IMR-90 (cell line): ENCODE results near the gene YBX2. TPM values are rescaled to one million over a fixed set of nuclear protein-coding genes. Genes with fewer than 3 reads are reported as not detected.

ENCODE experiments used
- ATAC-seq: fragments of 200-7000 bp; cut with Tn5 transposase; 2 replicates; pipeline ENCODE4 v1.9.1; 2020; ENCODE audit warnings: low read depth, mild to moderate bottlenecking, moderate library complexity
- BruUV-seq: library from RNA; stranded (reverse); fragments of 400-500 nt; replicated peaks from 2 replicates; lab custom pipeline; 2021; lab: Mats Ljungman, UMichigan
- CTCF ChIA-PET: fragments of 300-600 bp; formaldehyde crosslinking; extraction: SDS; loops from one replicate; lab custom pipeline; 2021; ENCODE audit warnings: antibody characterized with exemption; lab: Yijun Ruan, JAX
- POLR2A ChIA-PET: fragments of 300-600 bp; sonication (Branson Sonifier 250); formaldehyde crosslinking; loops from one replicate; lab custom pipeline; 2022; ENCODE audit warnings: antibody characterized with exemption; ENCODE audit not compliant: unreplicated experiment; lab: Charles Lee
- DNase-seq: peaks from one replicate; pipeline ENCODE4 v3.0.0; 2013
- H2AFZ ChIP-seq: replicated peaks from 2 replicates; pipeline ENCODE3; 2013; ENCODE audit warnings: low read length, mild to moderate bottlenecking; ENCODE audit not compliant: poor library complexity
- H2AK5ac ChIP-seq: 2 replicates; pipeline ENCODE4 v1.6.1; 2013; ENCODE audit warnings: low read depth, low read length, inconsistent platforms
- H2AK9ac ChIP-seq: replicated peaks from 2 replicates; pipeline ENCODE3; 2013; ENCODE audit warnings: mild to moderate bottlenecking, low read depth, low read length, moderate library complexity; ENCODE audit not compliant: poor library complexity
- H2BK120ac ChIP-seq: 2 replicates; pipeline ENCODE4 v1.6.1; 2013; ENCODE audit warnings: low read depth, low read length, inconsistent platforms
- H2BK15ac ChIP-seq: 3 replicates; pipeline ENCODE4 v1.6.1; 2013; ENCODE audit warnings: low read depth, low read length, inconsistent platforms
- H2BK20ac ChIP-seq: 2 replicates; pipeline ENCODE4 v1.6.1; 2013; ENCODE audit warnings: low read depth, mild to moderate bottlenecking, inconsistent platforms, low read length, moderate library complexity
- H2BK5ac ChIP-seq: 2 replicates; pipeline ENCODE4 v1.6.1; 2013; ENCODE audit warnings: mild to moderate bottlenecking, low read depth, low read length, inconsistent platforms; ENCODE audit not compliant: poor library complexity, severe bottlenecking
- H3K14ac ChIP-seq: replicated peaks from 2 replicates; pipeline ENCODE4 v1.6.1; 2013; ENCODE audit warnings: low read depth, low read length, inconsistent platforms
- H3K18ac ChIP-seq: 2 replicates; pipeline ENCODE4 v1.6.1; 2013; ENCODE audit warnings: low read depth, low read length, control low read depth
- H3K23ac ChIP-seq: 2 replicates; pipeline ENCODE4 v1.6.1; 2013; ENCODE audit warnings: low read depth, low read length, inconsistent platforms
- H3K27ac ChIP-seq: 2 replicates; pipeline ENCODE4 v1.5.1; 2013; ENCODE audit warnings: mild to moderate bottlenecking, control low read depth, low read length; ENCODE audit not compliant: insufficient read depth
- H3K27me3 ChIP-seq: 2 replicates; pipeline ENCODE4 v1.6.1; 2013; ENCODE audit warnings: low read length; ENCODE audit not compliant: control insufficient read depth, insufficient read depth
- H3K36me3 ChIP-seq: 2 replicates; pipeline ENCODE4 v1.6.1; 2013; ENCODE audit warnings: low read length, mixed read lengths; ENCODE audit not compliant: control insufficient read depth, insufficient read depth
- H3K4ac ChIP-seq: 2 replicates; pipeline ENCODE4 v1.6.1; 2013; ENCODE audit warnings: low read depth, low read length, inconsistent platforms
- H3K4me1 ChIP-seq: 2 replicates; pipeline ENCODE4 v1.6.1; 2013; ENCODE audit warnings: low read length, mixed read lengths; ENCODE audit not compliant: control insufficient read depth, insufficient read depth
- H3K4me2 ChIP-seq: 2 replicates; pipeline ENCODE4 v1.6.1; 2013; ENCODE audit warnings: low read depth, mild to moderate bottlenecking, control low read depth, low read length, moderate library complexity
- H3K4me3 ChIP-seq: 2 replicates; pipeline ENCODE4 v1.5.1; 2013; ENCODE audit warnings: low read depth, mild to moderate bottlenecking, control low read depth, low read length, moderate library complexity; ENCODE audit not compliant: insufficient read depth
- H3K56ac ChIP-seq: 2 replicates; pipeline ENCODE4 v1.6.1; 2013; ENCODE audit warnings: low read length, inconsistent platforms; ENCODE audit not compliant: insufficient read depth; ENCODE audit errors: extremely low read depth
- H3K79me1 ChIP-seq, 2 experiments: 2 replicates each; pipeline ENCODE4 v1.6.1; 2013; ENCODE audit warnings: low read length in 2 of 2, inconsistent platforms in 1 of 2, low read depth in 1 of 2
- H3K9ac ChIP-seq: 2 replicates; pipeline ENCODE4 v1.6.1; 2013; ENCODE audit warnings: low read depth, low read length, control low read depth
- H3K9me1 ChIP-seq: 2 replicates; pipeline ENCODE4 v1.6.1; 2013; ENCODE audit warnings: low read length, inconsistent platforms; ENCODE audit not compliant: insufficient read depth
- H3K9me3 ChIP-seq: 2 replicates; pipeline ENCODE4 v1.6.1; 2013; ENCODE audit warnings: low read length; ENCODE audit not compliant: control insufficient read depth, insufficient read depth
- H4K20me1 ChIP-seq: 2 replicates; pipeline ENCODE4 v1.6.1; 2013; ENCODE audit warnings: low read length, inconsistent platforms; ENCODE audit not compliant: insufficient read depth
- H4K5ac ChIP-seq: 2 replicates; pipeline ENCODE4 v1.6.1; 2013; ENCODE audit warnings: mild to moderate bottlenecking, low read depth, low read length, control low read depth
- H4K8ac ChIP-seq, 2 experiments: 2 replicates each; pipeline ENCODE4 v1.6.1; 2013; ENCODE audit warnings: low read depth in 2 of 2, low read length in 2 of 2, control low read depth in 1 of 2, inconsistent platforms in 1 of 2
- H4K91ac ChIP-seq: 2 replicates; pipeline ENCODE4 v1.6.1; 2013; ENCODE audit warnings: low read depth, low read length, inconsistent platforms; ENCODE audit not compliant: insufficient read depth
- BHLHE40 ChIP-seq: fragments of 150-350 bp; IDR thresholded peaks from 2 replicates; pipeline ENCODE4 v1.6.1; 2016; ENCODE audit warnings: mild to moderate bottlenecking, low read depth, low read length
- ELK1 ChIP-seq: fragments of 150-350 bp; IDR thresholded peaks from 2 replicates; pipeline ENCODE4 v1.6.1; 2016; ENCODE audit warnings: low read depth, mild to moderate bottlenecking, low read length, moderate library complexity, borderline replicate concordance
- MAZ ChIP-seq: IDR thresholded peaks from 2 replicates; pipeline ENCODE4 v1.6.1; 2012; ENCODE audit warnings: low read depth, mild to moderate bottlenecking, low read length, improper control_type of control experiment, moderate library complexity, borderline replicate concordance
- RAD21 ChIP-seq: IDR thresholded peaks from 2 replicates; pipeline ENCODE4 v1.6.1; 2012; ENCODE audit warnings: low read length, improper control_type of control experiment
- RCOR1 ChIP-seq: IDR thresholded peaks from 2 replicates; pipeline ENCODE4 v1.6.1; 2012; ENCODE audit warnings: mild to moderate bottlenecking, low read length, improper control_type of control experiment; ENCODE audit not compliant: insufficient replicate concordance
- SMC3 ChIP-seq: fragments of 150-350 bp; IDR thresholded peaks from 2 replicates; pipeline ENCODE4 v1.6.1; 2016; ENCODE audit warnings: low read depth, mild to moderate bottlenecking, antibody characterized with exemption, low read length, moderate library complexity
- WGBS, 2 experiments: methylation state at CpG; one replicate each; pipeline versions ENCODE4 v1.1.5 to v1.1.7; 2013; ENCODE audit warnings: missing lambda C conversion rate in 2 of 2; ENCODE audit not compliant: insufficient read length in 1 of 2; ENCODE audit errors: extremely low coverage in 2 of 2; 5-methylcytosine and 5-hydroxymethylcytosine counted together
- dilution Hi-C: fragments of 300-500 bp; cut with HindIII; formaldehyde crosslinking; loops from one replicate; pipeline ENCODE4 v1.14.3; 2018; ENCODE audit warnings: low sequenced_read_pairs; ENCODE audit not compliant: unreplicated experiment
- in situ Hi-C: fragments of 300-500 bp; cut with MboI; formaldehyde crosslinking; loops from 3 replicates; pipeline ENCODE4 v1.14.3; 2019; ENCODE audit warnings: low sequenced_read_pairs, inconsistent platforms, mixed read lengths
- intact Hi-C: fragments of 100-400 bp; cut with micrococcal nuclease; formaldehyde crosslinking; loops from 2 replicates; pipeline ENCODE4 v1.10.0; 2022
- polyA plus RNA-seq, 3 experiments: library from polyadenylated mRNA; depleted of rRNA; stranded (reverse); fragments of >200 nt; gene quantifications; 2 replicates each; pipeline ENCODE4 v1.2.3, GENCODE V29; 2012; ENCODE audit warnings: low replicate concordance in 1 of 3
- total RNA-seq: library from RNA; depleted of rRNA; stranded (reverse); fragments of >200 nt; gene quantifications from 2 replicates; pipeline ENCODE4 v1.2.3, GENCODE V29; 2012

Gene YBX2
- total and polyA plus RNA-seq, 2 of the 4 experiments (the other 2 are of a cell fraction) = 0.17 TPM; not detected in 1

DNA sequence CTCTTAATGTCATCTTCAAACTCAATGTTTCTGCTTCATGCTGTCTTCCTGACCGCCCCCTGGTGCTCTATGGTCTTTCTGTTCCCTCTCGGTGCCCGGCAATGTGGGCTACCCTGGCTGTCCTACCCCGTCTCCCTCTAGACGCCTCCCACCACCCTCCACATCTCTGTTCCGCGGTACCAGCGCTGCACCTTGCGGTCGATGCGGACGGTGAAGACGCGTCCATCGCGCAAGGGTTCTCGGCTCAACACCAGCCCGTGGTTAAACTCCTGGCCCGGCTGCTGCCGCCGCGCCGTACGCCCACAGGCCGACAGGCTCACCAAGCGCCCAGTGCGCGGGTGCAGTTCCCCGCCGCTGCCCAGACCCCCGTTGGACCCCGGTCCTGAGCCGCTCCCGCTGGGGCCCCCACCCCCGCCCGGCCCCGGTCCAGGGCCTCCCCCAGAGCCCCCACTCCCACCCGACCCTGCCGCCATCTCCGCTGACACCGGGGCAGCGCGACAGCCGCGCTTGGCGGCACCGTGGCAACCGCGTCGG is 34.5 kb upstream of the YBX2 start, which contains the start of gene NEURL4:
Gene NEURL4, minus strand, starts transcription at position 496 of the 534 bp plus-strand sequence. Its CDS starts 23 bp downstream, at position 473.
- Histone ChIP-seq H3K4me1 (peaks cover 5% of the 10 kb centered on the region; the same call in 1 of the 2 replicates), H2BK15ac (no peak within 1 kb of the TSS), H3K4me2 (peak within 1 kb of the TSS; percentile 93), H4K5ac (peak within 1 kb of the TSS; percentile 44), H2BK120ac (peak within 1 kb of the TSS; percentile 71), H4K8ac (peak within 1 kb of the TSS; percentile 39 to 89; a peak in 3 of 4 replicates), H3K18ac (peak within 1 kb of the TSS; percentile 11; the same call in 1 of the 2 replicates), H3K79me1 (peaks cover 10 to 29% of the 10 kb centered on the region in 2 experiments; a peak in 3 of 4 replicates), H4K20me1 (peaks cover 7% of the 10 kb centered on the region), H3K9me3 (no peaks in the 10 kb centered on the region), H2AFZ (peak within 1 kb of the TSS; percentile 97), H3K4me3 (peak within 1 kb of the TSS; percentile 86), H3K36me3 (peaks cover 18% of the 10 kb centered on the region), H3K14ac (peak within 1 kb of the TSS; percentile 95), H3K56ac (peak within 1 kb of the TSS; percentile 76), H4K91ac (peak within 1 kb of the TSS; percentile 78), H2AK9ac (peak within 1 kb of the TSS; percentile 94), H3K9me1 (peaks cover 6% of the 10 kb centered on the region; the same call in 1 of the 2 replicates), H3K4ac (peak within 1 kb of the TSS; percentile 86), H2BK5ac (peak within 1 kb of the TSS; percentile 88), H3K27me3 (no peaks in the 10 kb centered on the region; the same call in 1 of the 2 replicates), H3K27ac (peak within 1 kb of the TSS; percentile 87), H2AK5ac (peak within 1 kb of the TSS; percentile 92), H3K9ac (peak within 1 kb of the TSS; percentile 94), H2BK20ac (no peak within 1 kb of the TSS), H3K23ac (peak within 1 kb of the TSS; percentile 94)
- dilution Hi-C loops = no loop called here
- intact Hi-C loops = loop anchor here (10.0 kb wide), 1 partner anchor 236 kb away; the partner anchor contains the start of gene SENP3
- ChIA-PET POLR2A (no interaction called here), CTCF (interaction anchor here (0.6 kb wide), 1 partner anchor 344 kb away, joined by 3 read pairs; no protein-coding TSS in a partner anchor)
- in situ Hi-C loops = no loop called here
- DNase-seq (no peak), ATAC-seq (peak; percentile 10)
- BruUV-seq = no TSS peak
- 1% methylated on average over 18 of the region's 50 CpGs; no CpG with 5 or more reads in 1 of the 2 experiments for WGBS, 2 experiments
- TF ChIP-seq MAZ (no peak), RAD21 (no peak), BHLHE40 (no peak), RCOR1 (no peak), SMC3 (no peak), ELK1 (no peak)
